Body of pancreas (tissue), 4 donors: ENCODE measurements around the gene HS3ST5. TPM values are rescaled to one million over a fixed set of nuclear protein-coding genes. Genes with fewer than 3 reads are reported as not detected.

Experiments
- ATAC-seq: fragments of 150-250 bp; one replicate; pipeline ENCODE4 v1.9.1; 2016
- DNase-seq, 4 donors: peaks; one replicate each; pipeline ENCODE4 v3.0.0-alpha.2; 2019
- H3K27ac ChIP-seq, 4 donors: fragments of 200-600 bp; sonication (generic); 1 replicate in 3 of 4; 2 replicates in 1 of 4; pipeline versions ENCODE4 v1.5.1 to v1.6.1; 2016 to 2019; ENCODE audit warnings: mild to moderate bottlenecking in 1 of 4, mixed read lengths in 1 of 4, moderate library complexity in 1 of 4
- H3K27me3 ChIP-seq, 2 donors: fragments of 200-600 bp; sonication (generic); one replicate each; pipeline ENCODE4 v1.6.0; 2016; ENCODE audit warnings: mild to moderate bottlenecking in 1 of 2
- H3K36me3 ChIP-seq, 2 donors: fragments of 200-600 bp; sonication (generic); replicated peaks in 1 of 2; 2 replicates each; pipeline ENCODE4 v1.5.1; 2016; ENCODE audit warnings: low read depth in 2 of 2; ENCODE audit not compliant: insufficient read depth in 1 of 2
- H3K4me1 ChIP-seq: fragments of 200-600 bp; sonication (generic); one replicate; pipeline ENCODE4 v1.6.0; 2016
- H3K4me3 ChIP-seq, 2 donors: fragments of 200-600 bp; sonication (generic); 1 replicate in 1 of 2; 2 replicates in 1 of 2; pipeline ENCODE4 v1.5.1; 2016 to 2019
- H3K9me3 ChIP-seq, 3 donors: fragments of 200-600 bp; sonication (generic); 1 replicate in 2 of 3; 2 replicates in 1 of 3; pipeline ENCODE4 v1.5.1; 2016
- CTCF ChIP-seq, 7 experiments: fragments of 450-650 bp in 4 of 7; fragments of 200-600 bp in 3 of 7; sonication (generic) in 3 of 7; IDR thresholded peaks; one replicate each; pipeline ENCODE4 v1.5.1; 2016 to 2019; ENCODE audit warnings: antibody characterized with exemption in 7 of 7
- POLR2A ChIP-seq, 3 donors: fragments of 450-650 bp; IDR thresholded peaks; one replicate each; pipeline ENCODE4 v1.6.1; 2016; ENCODE audit warnings: antibody characterized with exemption in 3 of 3, mild to moderate bottlenecking in 2 of 3
- WGBS, 2 donors: methylation state at CpG; one replicate each; pipeline ENCODE4 v1.1.5; 2017; 5-methylcytosine and 5-hydroxymethylcytosine counted together
- intact Hi-C: fragments of 100-400 bp; cut with DNase I; formaldehyde crosslinking; loops from one replicate; pipeline ENCODE4 v1.15.1; 2023
- total RNA-seq, 2 donors: library from RNA; depleted of rRNA; stranded (reverse); fragments of >200 nt; gene quantifications; one replicate each; pipeline ENCODE4 v1.1.0, GENCODE V29; 2016

HS3ST5 gene
- total RNA-seq, 2 donors from 2014 or later: 0.26 TPM; not detected in 1

DNA sequence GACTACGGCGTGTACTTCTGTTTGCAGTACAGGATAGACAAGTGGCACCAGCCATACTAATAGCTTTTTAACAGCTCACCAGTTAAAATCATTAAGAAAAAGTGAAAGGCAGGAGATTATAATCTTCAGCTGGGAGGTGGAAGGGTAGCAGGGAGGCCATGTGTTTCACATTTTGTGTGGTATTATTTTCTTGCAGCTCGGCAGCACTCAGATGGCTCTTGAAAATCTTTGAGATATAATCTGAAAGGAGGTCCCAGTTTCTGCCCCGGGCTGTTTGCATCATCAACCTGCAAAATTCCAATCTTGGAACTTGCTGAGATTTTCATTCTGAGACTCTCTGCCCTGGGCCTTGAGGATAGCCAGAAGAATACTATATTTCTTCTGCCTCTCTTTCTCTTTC, 284.4 kb downstream of the HS3ST5 start:
- WGBS, 2 donors: 89 to 94% methylated on average over 4 of the region's 4 CpGs
- Histone ChIP-seq H3K27ac (no peak overlapping the region), H3K9me3 (no peaks in the 10 kb centered on the region), H3K4me1 (no peaks in the 10 kb centered on the region), H3K36me3 (no peaks in the 10 kb centered on the region), H3K27me3 (no peaks in the 10 kb centered on the region), H3K4me3 (no peak overlapping the region)
- TF ChIP-seq POLR2A (IDR thresholded peaks at IDR 0.05) (no peak), CTCF (IDR thresholded peaks at IDR 0.05) (no peak)
- intact Hi-C loops: no loop called here
- ATAC-seq: no peak
- DNase-seq: no peak

DNA sequence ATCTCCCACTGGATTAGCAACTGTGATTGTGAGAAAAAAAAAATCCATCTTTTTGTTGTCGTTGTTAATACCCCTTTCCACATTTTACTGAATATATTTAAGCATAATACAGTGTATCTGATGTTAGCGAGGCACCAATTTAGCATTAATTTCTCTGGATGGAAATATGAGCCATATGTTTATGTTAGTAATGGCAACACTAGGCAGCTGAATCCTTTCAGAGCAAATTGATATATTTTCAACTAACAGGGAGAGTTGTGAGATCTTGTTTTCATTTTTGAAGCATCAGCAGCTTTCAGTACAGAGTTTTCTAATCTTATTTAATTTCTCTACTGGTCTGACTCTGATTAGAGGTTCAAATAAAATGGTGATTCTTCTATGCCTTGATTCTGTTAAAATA, 287.1 kb downstream of the HS3ST5 start:
- H3K4me1 ChIP-seq: no peaks in the 10 kb centered on the region
- no peak overlapping the region for H3K4me3 ChIP-seq
- 82 to 85% methylated on average over 2 of the region's 2 CpGs for WGBS, 2 donors
- TF ChIP-seq POLR2A (IDR thresholded peaks at IDR 0.05) (no peak), CTCF (IDR thresholded peaks at IDR 0.05) (no peak)
- intact Hi-C loops: no loop called here
- ATAC-seq: no peak
- no peaks in the 10 kb centered on the region for H3K27me3 ChIP-seq
- DNase-seq: no peak
- H3K9me3 ChIP-seq: no peaks in the 10 kb centered on the region
- H3K36me3 ChIP-seq: no peaks in the 10 kb centered on the region
- no peak overlapping the region for H3K27ac ChIP-seq

DNA sequence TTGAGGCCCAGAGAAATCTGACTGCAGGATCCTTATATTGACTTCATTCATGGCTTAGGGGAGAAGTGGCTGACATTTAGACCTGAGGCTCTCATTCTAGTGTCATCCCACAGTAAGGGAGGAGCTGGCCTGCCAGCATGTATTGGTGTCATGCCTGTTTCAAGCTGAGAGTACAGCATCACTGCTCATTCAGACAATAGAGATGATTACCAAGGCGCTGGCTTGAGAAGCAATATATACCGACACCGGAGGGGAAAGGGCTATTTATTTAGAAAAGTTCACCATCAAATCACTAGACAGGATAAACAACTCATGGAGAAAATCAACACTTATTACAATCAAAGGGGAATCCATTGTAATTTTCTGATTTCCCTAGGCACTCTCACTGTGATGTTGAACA, 287.5 kb downstream of the HS3ST5 start:
- Histone ChIP-seq H3K36me3 (no peaks in the 10 kb centered on the region), H3K9me3 (no peaks in the 10 kb centered on the region), H3K4me1 (no peaks in the 10 kb centered on the region), H3K4me3 (no peak overlapping the region), H3K27ac (no peak overlapping the region), H3K27me3 (no peaks in the 10 kb centered on the region)
- TF ChIP-seq CTCF (IDR thresholded peaks at IDR 0.05) (no peak), POLR2A (IDR thresholded peaks at IDR 0.05) (no peak)
- ATAC-seq (no peak), DNase-seq (no peak)
- 83 to 88% methylated on average over 3 of the region's 3 CpGs for WGBS, 2 donors
- intact Hi-C loops: no loop called here

DNA sequence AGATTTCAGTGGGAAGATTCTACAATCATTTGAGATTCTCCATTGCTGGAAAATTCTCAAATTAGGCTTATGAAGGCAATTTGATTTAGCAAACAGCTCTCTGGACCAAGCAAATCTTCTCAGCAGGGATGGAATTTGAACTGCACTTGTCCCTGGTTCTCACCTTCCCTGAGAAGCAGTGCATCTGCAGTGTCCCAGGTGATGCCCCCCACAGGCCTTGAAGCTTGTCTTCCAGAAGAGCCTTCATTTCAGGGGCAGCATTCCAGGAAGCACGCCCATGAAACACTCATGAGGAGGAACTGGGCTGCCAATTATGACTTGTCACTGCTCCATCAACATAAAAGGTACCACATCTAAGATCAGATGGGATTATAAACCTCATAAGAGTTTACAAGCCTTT, 289.0 kb downstream of the HS3ST5 start:
- intact Hi-C loops: no loop called here
- 57 to 61% methylated on average over 1 of the region's 1 CpG for WGBS, 2 donors
- no peaks in the 10 kb centered on the region for H3K27me3 ChIP-seq
- H3K36me3 ChIP-seq: no peaks in the 10 kb centered on the region
- no peaks in the 10 kb centered on the region for H3K9me3 ChIP-seq
- H3K27ac ChIP-seq: no peak overlapping the region
- H3K4me1 ChIP-seq: no peaks in the 10 kb centered on the region
- no peak overlapping the region for H3K4me3 ChIP-seq
- ATAC-seq: no peak
- no peak for TF ChIP-seq CTCF (IDR thresholded peaks at IDR 0.05)
- TF ChIP-seq POLR2A (IDR thresholded peaks at IDR 0.05): no peak
- DNase-seq: no peak

GRCh38 chr6:114052141-114052540, 290.7 kb downstream of the HS3ST5 start:
- intact Hi-C loops: no loop called here
- TF ChIP-seq POLR2A (IDR thresholded peaks at IDR 0.05) (no peak), CTCF (IDR thresholded peaks at IDR 0.05) (no peak)
- Histone ChIP-seq H3K27me3 (no peaks in the 10 kb centered on the region), H3K4me3 (no peak overlapping the region), H3K9me3 (no peaks in the 10 kb centered on the region), H3K4me1 (no peaks in the 10 kb centered on the region), H3K27ac (no peak overlapping the region), H3K36me3 (no peaks in the 10 kb centered on the region)
- ATAC-seq: no peak
- WGBS, 2 donors: 85 to 90% methylated on average over 3 of the region's 3 CpGs
- no peak for DNase-seq
